ENCODE results near the gene CACNA1B.
"Not testable (repeated sequence)": the region's sequence is repeated elsewhere in the genome, so short reads cannot be mapped to it uniquely, and the experiment has no call there.

Gene CACNA1B

GRCh38 chr9:138122201-138122600 lies 244.6 kb downstream of the CACNA1B start:
- no peak for DNase-seq

- DNase-seq: no peak
Observed at GRCh38 chr9:138122676-138123075, 245.1 kb downstream of the CACNA1B start.

GRCh38 chr9:138123086-138123485 lies 245.5 kb downstream of the CACNA1B start:
- no peak for DNase-seq

GRCh38 chr9:138126090-138126857 lies 248.7 kb downstream of the CACNA1B start:
- DNase-seq: not testable (repeated sequence)

GRCh38 chr9:138126858-138127584 lies 249.4 kb downstream of the CACNA1B start:
- not testable (repeated sequence) for DNase-seq

- not testable (repeated sequence) for DNase-seq
Observed at GRCh38 chr9:138128027-138128426, 250.4 kb downstream of the CACNA1B start.

GRCh38 chr9:138129318-138129717 lies 251.7 kb downstream of the CACNA1B start:
- DNase-seq: not testable (repeated sequence)

GRCh38 chr9:138132946-138133705 lies 255.5 kb downstream of the CACNA1B start:
- not testable (repeated sequence) for DNase-seq

- DNase-seq: not testable (repeated sequence)
Observed at GRCh38 chr9:138134581-138134980, 257.0 kb downstream of the CACNA1B start.

- DNase-seq: not testable (repeated sequence)
Observed at GRCh38 chr9:138139096-138139495, 261.5 kb downstream of the CACNA1B start.

- not testable (repeated sequence) for DNase-seq
Observed at GRCh38 chr9:138140980-138141379, 263.4 kb downstream of the CACNA1B start.

GRCh38 chr9:138142528-138143244 lies 265.1 kb downstream of the CACNA1B start:
- DNase-seq: not testable (repeated sequence)

GRCh38 chr9:138143491-138143890 lies 265.9 kb downstream of the CACNA1B start:
- DNase-seq: not testable (repeated sequence)

GRCh38 chr9:138147556-138147955 lies 270.0 kb downstream of the CACNA1B start:
- peak; percentile 2 for DNase-seq

GRCh38 chr9:138149672-138150656 lies 272.4 kb downstream of the CACNA1B start:
- DNase-seq: not testable (repeated sequence)

- DNase-seq: not testable (repeated sequence)
Observed at GRCh38 chr9:138155788-138156187, 278.2 kb downstream of the CACNA1B start.

- not testable (repeated sequence) for DNase-seq
Observed at GRCh38 chr9:138166793-138167192, 289.2 kb downstream of the CACNA1B start.
